Activated naive CD4-positive, alpha-beta T cell treated with anti-CD3 and anti-CD28 coated beads, Interleukin-2, amount 50 U/mL, for 16 hours (primary cell): ENCODE measurements around the gene TCOF1.

Experiments
- DNase-seq: peaks from one replicate; pipeline ENCODE4 v3.0.0-alpha.2; 2020

TCOF1 gene

DNA sequence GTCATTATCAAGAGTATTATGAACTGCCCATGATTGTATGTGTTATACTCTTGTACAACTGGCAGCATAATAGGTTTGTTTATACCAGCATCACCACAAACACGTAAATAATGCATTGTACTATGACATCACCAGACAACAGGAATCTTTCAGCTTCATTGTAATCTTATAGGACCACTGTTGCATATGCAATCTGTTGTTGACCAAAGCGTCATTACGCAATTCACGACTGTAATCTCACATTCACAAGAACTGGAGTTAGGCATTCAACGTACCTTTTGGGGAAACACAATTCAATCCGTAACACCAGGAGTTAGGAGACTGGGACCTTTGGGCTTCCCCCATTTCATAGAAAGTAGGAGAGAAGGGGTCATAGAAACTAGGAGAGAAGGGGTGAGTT lies 34.4 kb upstream of the TCOF1 start:
- no peak for DNase-seq

DNA sequence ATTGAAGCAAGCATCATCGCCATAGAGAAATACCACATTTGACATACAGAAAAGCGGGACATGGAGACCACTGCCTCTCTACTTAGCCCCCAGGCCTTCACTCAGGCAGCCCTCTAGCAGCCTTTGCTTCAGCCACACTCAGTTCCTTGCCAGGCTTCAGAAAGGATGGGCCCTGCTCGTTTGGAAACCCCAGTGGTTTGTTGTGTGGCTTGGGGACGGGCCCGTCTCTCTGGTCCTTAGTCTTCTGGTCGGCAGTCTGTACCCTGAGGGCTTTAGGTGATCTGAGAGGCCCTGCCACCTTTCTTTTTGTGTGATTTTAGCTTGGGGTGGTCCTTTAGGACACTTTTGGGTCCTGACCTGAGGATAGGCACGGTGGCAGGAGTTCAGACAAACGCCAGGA lies 33.7 kb upstream of the TCOF1 start:
- no peak for DNase-seq

DNA sequence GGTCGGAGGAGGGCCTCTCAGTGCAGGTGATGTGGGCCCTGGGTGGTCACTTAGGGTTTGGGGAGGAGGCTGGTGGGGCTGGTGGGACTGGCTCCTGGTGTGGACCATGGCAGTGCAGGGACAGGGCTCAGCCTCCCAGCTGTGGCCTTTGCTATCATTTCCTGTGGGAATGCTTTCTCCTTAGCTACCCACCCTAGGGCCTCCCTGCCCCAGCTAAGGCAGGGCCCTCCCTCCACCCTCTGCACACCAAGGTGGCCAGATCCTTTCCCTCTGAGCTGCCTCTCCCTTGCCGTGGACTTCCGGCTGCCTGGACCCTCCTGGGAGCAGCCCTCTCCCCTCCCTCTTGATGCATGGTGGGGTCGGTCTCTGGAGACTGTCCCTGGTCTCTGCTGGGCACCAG lies 32.1 kb upstream of the TCOF1 start:
- no peak for DNase-seq

DNA sequence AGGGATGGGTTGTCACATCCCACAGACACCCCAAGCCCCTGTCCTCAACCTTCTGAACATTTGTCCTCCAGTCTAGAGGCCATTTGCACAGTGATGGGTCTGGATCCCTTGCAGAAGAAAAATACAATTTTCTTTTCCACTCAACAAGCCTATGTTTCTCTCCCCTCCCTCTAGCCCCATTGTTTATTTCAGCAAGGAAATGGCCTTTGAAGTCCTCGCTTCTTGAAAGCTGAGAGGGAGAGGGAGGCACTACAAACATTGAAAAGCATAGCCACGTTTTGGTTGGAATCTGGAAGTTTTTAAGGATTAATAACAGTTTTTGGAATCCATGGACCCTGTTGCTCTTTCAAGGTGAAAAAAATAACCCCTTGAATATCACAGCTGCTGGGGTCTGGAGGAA lies 30.8 kb upstream of the TCOF1 start:
- no peak for DNase-seq

DNA sequence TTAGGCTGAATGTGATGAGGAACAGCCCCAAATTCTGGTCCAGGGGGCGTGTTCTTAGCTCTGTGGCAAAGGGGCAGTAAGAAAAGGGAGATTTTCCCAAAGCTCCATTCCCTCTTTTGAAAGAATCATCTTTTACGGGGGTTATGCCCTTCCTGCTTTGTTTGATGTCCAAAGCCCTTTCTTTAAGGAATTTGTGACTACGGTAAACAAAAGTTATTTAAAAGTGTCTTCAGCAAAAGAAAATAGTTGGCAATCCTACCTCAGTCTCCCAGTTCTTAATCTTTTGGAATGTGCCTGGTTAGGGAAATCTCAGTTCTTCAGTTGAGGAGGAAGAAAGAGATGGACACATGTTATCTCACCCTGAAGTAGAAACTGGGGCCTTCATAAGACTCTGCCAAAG lies 30.4 kb upstream of the TCOF1 start:
- DNase-seq: no peak

DNA sequence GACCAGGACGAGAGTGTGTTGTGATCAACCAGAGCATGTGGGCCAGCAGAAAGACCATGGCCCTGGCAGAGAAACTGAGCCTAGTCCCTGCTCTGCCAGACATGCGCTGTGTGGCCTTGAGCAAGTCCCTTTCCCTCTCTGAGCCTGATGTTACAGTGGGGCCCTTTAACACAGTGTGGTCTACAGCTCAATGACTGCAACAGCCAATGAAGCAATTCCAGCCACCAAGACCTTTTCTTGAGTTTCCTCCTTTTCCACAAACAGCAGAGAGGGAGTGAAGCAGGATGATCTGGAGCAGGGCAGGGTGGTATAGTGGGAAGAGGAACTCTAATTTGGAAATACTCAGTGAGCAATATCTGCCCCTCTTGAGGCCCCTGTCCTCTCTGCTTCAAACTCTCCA lies 29.0 kb upstream of the TCOF1 start:
- no peak for DNase-seq

DNA sequence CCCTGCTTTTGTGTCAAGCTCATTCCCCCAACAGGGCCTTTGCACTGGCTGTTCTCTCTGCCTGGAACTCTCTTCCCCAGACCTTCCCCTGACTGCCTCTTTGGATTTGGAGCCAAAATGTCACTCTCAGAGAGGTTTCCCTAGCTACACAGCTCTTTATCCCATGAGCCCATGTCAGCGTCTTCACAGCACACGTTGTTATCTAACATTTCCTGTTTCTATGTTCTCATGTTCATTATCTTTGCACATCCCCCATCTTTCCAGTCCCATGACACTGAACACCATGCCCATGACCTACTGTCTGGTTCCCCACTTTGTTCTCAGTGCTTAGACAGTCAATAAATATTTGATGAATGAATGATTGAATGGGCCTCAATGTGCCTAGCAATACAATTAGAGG lies 28.5 kb upstream of the TCOF1 start:
- DNase-seq: no peak

DNA sequence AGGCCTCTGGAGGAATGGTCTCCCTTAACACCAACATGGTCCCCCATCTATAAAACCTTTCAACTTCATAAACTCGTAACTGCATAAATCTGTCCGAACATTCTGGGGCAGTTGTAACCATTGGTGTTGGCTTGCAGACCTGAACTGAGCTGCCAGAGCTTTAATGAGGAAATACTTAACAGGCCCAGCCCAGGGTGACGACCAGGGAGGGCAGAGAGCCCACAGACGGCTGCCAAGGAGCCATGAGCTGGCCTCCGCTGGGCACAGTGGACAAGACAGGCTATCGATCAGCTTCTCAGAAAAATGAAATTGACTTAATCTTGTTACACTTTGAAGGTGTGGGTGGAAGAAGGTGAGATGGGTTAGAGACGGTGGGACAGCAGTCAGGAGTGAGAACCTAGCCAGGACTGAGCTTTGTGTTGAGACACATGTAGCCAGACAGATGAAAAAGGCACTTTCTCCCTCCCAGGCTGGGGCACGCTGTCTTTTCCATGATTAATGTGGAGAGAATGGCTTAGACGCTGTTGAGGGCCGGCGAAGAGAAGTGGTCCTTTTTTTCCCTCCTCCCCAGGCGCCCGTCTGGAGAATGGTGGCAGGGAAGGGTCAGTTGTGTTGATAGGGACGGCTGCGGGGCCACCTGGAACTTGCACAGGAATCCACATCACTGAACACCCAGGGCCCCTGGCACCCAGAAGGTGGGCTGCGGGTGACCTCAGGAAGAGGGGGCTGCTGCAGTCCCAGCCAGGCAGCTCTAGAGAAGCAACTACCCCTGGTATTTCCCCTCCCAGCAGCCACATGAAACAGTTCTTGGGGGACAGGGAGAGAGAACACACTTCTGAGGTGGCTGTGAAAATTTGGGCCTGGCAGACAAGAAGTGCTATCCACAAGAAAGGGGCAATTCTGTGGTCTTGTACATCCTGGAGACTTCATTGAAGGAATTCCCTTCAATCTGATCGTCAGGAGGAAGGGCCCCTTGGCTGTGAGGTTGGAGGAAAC lies 27.3 kb upstream of the TCOF1 start:
- DNase-seq: no peak

DNA sequence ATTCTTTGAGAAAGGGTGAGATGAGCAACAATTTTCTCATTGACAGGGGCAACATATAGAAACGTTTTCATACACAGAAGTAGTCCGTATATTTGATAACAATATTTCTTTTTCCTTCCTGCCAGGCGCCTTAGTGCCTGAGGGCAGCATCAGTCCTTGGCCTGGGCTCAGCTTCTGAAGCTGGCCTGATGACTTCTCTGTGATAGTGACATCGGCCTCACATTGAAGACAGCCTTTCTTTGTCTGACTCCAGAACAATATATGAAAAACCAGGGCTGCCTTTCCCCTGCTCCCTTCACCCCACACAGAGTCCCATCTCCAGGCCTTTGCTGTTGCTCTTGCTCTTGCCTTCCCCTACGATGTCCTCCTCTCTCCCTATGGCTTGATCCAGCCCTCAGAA lies 24.1 kb upstream of the TCOF1 start:
- no peak for DNase-seq

DNA sequence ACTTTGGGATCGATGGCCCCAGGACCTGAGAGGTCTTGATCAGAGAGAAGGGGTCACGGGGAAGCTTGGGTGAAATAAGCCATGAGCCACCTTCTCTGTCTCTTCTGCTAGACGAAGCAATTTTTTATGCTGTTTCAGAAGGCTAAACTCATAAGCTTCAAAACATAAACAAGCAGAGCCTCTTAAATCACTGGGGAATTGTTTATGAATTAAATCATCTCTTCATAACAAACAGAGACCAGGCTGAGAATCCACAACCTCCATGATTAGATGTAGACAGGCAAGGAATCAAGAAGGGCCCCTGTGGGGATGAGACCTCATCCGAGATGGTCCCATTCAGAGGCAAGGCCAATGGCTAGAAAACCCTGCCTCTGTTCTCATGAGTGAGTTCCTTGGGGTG lies 21.7 kb upstream of the TCOF1 start:
- DNase-seq: no peak

DNA sequence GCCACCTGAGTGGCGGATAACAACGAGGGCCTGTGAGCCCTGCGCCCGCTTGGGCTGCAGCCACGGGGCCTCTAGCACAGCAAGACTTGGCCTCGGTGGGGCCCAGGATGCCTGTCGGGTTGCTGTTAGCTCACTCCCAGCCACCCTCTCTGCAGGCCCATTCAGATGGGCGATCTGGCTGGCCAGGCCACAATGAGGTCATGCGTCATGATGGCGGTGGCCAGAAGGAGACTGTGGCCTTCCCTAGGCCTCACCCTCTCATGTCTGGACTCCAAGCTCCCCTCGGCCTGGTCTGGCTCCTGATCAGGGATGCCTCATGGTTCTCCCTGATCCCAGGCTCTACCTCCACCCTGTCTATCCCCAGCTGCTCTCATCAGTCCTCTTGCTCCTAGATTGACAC lies 19.0 kb upstream of the TCOF1 start:
- no peak for DNase-seq

DNA sequence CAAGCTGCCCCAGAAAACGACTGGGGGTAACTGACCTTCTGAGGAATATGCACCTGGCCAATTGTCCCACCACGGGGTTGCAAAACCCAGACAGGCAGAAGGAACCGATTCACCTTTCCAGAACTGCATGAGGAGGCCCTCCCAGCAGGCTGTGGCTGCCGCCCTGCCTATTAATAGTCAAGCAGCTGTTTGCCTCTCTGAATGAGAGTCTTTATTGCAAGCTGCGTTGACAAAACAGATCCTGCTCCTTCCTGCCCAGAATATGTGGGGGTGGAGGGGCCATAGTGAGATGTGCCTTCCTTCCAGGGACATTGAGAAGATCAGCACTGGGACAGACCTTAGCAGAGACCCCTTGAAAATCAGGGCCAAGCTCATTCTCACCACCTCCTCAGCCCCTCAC lies 18.3 kb upstream of the TCOF1 start:
- DNase-seq: no peak

DNA sequence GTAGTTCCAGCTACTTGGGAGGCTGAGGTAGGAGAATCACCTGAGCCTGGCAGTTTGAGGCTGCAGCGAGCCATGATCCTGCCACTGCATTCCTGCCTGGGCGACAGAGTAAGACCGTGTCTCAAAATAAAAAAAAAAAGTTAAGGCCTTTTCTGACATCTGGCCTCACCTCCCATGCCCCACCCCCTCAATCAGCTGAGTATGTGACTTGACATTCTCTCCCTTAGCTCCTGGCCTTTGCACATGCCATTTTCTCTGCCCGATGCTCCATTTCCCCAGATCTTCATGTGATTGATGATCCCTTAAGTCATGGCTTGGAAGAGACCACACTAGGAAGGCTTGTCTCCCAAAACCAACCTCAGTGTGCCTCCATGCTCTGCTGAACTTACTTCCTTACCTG lies 17.7 kb upstream of the TCOF1 start:
- no peak for DNase-seq

DNA sequence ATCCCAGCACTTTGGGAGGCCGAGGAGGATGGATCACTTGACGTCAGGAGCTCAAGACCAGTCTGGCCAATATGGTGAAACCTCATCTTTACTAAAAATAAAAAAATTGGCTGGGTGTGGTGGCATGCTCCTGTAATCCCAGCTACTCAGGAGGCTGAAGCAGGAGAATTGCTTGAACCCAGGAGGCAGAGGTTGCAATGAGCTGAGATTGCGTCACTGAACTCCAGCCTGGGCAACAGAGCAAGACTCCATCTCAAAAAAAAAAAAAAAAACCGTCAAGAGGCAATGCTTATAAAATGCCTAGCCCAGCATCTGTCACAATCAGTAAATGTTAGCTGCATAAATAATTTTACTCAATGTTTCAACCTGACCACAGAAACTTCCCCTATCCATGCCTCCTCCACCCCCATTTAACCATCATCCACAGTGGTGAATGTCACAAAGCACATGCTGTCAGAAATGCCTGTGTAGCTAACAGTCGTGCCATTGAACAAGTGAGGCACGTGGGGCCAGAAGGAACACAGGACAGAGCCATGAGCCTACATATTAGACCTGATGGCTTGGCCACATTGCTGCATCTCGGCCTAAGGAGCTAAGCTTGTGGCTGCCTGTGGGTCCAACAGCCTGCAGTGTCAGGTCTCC lies 16.8 kb upstream of the TCOF1 start:
- no peak for DNase-seq

DNA sequence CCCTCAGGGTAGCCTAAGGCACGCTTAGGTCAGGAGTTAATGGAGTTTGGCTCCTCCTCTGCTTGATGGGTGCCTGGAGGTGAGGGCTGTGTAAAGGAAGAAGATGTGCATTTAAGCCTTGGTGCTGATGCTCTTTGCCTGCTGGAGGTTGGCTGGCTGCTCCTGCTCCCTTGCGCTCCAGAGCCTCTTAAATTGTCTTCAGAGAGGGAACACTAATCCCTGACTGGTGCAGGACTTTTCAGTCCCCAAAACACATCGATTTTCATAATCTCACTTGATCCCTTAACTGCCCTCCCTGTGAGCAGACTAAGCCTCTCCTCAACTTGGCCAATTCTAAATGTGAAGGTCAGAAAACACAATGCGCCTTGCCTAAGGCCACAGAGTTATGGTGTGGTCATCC lies 16.2 kb upstream of the TCOF1 start:
- no peak for DNase-seq

DNA sequence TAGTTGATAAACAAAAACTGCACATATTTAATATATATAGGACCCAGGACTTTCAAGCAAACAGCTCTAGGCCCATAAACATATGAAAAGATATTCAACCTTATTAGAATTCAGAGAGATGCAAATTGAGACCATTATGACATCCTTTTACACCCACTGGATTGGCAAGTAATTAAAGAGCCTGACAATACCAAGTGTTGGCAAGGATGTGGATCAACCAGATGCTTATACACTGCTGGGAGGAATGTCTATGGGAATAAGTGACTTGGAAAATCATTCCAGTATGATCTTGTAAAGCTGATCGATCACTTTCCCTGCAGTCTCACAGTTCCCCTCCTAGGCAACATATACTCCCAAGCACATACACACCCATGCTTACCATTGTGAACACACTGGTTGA lies 15.5 kb upstream of the TCOF1 start:
- DNase-seq: no peak

DNA sequence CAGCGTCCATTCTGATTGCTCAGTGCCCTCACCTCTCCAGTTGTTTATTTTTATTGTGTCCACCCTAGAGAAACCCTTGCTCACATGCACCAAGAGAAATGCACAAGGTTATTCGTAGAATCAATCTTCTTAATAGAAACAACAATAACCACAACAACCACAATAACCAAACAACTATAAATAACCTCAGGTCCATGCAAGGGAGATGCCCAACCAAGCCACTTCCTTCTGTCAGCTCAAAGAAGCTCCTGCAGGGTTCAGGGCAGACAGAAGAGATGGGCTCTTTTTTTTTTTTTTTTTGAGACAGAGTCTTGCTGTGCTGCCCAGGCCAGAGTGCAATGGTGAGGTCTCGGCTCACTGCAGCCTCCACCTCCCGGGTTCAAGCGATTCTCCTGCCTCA lies 14.9 kb upstream of the TCOF1 start:
- DNase-seq: no peak

DNA sequence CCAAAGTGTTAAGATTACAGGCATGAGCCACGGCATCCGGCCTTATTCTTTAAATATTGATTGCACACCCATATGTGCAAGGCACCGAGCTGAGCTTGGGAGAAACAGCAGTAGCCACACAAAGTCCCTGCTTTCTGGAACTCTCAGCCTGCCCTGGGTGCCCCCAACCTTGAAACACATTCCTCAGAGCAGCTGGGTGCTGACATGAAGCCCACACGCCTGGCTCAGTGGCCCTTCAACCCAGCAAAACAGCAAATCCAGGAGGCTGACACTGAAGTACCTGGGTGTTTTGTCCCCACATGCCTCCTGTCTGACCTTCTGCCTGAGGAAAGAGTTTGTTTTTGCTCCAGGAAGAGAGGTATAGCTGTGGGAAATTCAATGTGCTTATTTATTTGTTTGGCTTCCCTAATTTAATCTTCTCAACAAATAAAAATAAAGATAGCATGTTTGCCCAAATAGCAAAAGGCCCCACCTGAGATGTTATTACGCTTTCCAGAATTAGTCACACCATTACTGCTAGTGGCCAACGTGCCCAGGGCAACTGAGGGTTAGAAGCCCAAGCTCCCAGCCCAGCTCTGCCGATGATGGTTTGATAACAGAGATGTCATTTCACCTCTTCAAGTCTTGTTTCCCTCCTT lies 13.4 kb upstream of the TCOF1 start:
- DNase-seq: no peak

DNA sequence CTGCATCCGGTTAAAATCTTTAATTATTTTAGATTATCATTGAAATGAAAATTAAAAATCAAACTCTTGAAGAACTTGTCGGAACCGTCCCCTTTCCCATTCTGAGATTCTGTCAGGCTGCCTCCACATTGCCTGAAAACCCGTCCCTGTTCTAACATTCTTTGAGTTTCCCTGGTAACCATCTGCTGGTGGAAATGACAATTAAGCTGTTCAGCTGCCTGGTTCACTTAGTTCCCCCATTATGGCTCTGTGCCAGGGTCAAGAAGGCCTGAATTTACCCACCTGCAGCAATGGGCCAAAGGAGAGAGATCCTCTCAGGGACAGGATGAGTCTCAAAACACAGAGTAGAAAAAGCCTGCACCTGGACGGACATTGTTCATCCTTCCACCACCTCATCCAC lies 11.8 kb upstream of the TCOF1 start:
- no peak for DNase-seq

DNA sequence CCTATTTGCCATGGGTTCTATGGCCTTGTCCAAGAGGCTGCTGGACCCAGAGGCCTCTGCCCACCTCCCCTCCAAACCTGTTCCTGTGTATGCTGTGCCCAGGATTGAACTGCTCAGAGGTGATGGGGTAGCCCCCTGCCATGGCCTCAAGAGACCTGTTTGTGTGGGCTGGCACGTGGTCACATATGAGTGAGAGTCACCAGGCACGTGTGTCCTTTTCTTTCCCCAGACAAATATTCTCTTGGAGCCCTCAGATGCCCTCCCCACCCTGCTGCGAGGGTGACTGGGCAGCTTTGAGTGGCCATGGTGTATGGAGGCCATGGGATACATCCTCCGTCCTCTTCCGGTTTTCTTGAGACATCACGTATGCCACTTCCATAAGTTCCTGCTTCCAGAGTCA lies 10.9 kb upstream of the TCOF1 start:
- no peak for DNase-seq

DNA sequence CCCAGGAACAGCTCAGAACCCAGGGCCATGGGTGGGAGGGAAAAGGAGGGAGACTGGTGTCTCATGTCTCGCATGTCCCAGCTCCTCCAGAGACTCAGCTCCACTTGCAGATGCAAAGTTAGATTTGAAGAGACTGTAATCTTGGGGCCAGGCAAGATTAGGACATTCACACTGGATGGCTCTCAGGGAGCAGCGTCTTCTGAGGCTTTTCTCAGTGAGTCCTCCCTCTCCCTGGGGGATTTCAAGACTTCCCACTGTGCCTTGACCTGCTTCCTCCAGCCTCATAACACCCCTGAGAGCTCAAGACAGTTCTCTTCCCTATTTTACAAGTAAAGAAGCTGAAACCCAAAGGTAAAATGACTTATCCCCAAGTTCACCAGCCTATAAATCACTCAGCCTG lies 10.5 kb upstream of the TCOF1 start:
- DNase-seq: no peak

DNA sequence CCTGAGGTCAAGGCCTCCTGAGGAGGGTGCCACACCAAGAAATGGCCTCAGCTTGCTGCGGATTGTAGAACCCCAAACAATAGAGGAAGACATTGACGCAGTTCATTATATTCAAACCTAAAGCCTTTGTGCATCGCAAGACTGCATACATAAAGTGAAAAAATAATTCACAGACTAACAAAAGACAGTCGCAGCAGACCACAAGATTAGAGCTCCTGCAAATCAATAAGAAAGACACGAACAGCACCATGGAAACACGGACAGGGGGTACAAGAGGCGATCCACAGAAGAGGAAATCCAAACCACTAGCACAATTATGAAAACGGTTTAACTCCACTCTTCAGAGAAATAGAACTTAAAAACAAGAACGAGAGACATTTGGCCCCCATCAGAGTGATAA lies 10.0 kb upstream of the TCOF1 start:
- DNase-seq: no peak

DNA sequence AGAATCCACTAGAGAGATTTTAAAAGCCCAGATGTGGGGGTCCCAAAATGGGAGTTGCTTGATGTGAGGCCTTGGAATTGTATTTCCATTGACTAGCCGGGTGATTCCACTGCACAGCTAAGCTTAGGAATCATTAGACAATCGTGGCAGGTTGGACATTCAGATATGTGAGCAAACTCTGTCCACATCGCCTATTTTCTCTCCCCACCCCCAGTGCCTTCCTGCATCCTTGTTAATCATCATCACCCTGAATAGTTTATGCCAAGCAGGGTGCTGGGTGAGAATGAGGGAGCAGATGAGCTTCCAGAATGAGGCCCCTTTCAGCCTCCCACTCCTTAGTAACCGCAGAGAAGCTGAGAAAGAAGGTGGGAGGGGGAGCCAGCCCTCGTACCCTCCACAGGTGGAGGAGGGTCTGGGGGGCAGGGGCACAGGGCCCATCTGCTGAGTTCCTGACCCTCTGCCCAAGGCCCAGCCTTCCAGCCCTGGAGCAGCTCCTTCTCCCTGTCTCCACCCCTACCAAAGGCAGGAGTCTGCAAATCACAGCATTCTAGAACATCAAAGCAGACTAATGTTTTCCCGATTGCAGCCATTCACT lies 7.7 kb upstream of the TCOF1 start:
- no peak for DNase-seq
